GM19372 (cell line): Measurements from ENCODE around the gene HGS.

Source experiments
- ATAC-seq: cut with Tn5 transposase; IDR thresholded peaks from one replicate; pipeline ENCODE4 v1.9.1; 2021; ENCODE audit warnings: mild to moderate bottlenecking, low read depth, moderate library complexity; ENCODE audit not compliant: unreplicated experiment

Gene HGS

GRCh38 chr17:81715872-81716673 is 32.3 kb downstream of the HGS start:
- no peak for ATAC-seq

GRCh38 chr17:81716674-81716996 is 32.8 kb downstream of the HGS start:
- no peak for ATAC-seq

- ATAC-seq, result no peak
Measured at GRCh38 chr17:81717049-81717765, 33.4 kb downstream of the HGS start.

GRCh38 chr17:81717766-81718089 is 33.9 kb downstream of the HGS start:
- ATAC-seq, result no peak

GRCh38 chr17:81719410-81720266 is 35.8 kb downstream of the HGS start:
- ATAC-seq, result no peak

GRCh38 chr17:81720267-81721071 is 36.7 kb downstream of the HGS start:
- no peak for ATAC-seq

- no peak for ATAC-seq
Measured at GRCh38 chr17:81722184-81723120, 38.6 kb downstream of the HGS start.

GRCh38 chr17:81723651-81724209 is 39.9 kb downstream of the HGS start:
- ATAC-seq, result no peak

GRCh38 chr17:81725439-81725838 is 41.6 kb downstream of the HGS start:
- ATAC-seq, result no peak

GRCh38 chr17:81726004-81726403 is 42.2 kb downstream of the HGS start:
- ATAC-seq, result no peak

- no peak for ATAC-seq
Measured at GRCh38 chr17:81727324-81728031, 43.7 kb downstream of the HGS start.

- no peak for ATAC-seq
Measured at GRCh38 chr17:81733507-81734404, 49.9 kb downstream of the HGS start.

- ATAC-seq, result no peak
Measured at GRCh38 chr17:81734405-81735263, 50.8 kb downstream of the HGS start.

GRCh38 chr17:81735264-81736102 is 51.7 kb downstream of the HGS start:
- ATAC-seq, result no peak

GRCh38 chr17:81737947-81738800 is 54.4 kb downstream of the HGS start:
- ATAC-seq, result no peak
